Hepatocyte (in vitro differentiated cells): ENCODE data around the gene C16orf87. TPM values are rescaled to one million over a fixed set of nuclear protein-coding genes. Genes with fewer than 3 reads are reported as not detected.

Source experiments
- DNase-seq: peaks from one replicate; pipeline ENCODE4 v3.0.0-alpha.2; 2016; ENCODE audit warnings: low spot score
- H2AFZ ChIP-seq: fragments of 200-600 bp; sonication (generic); 2 replicates; pipeline ENCODE4 v1.6.0; 2016; ENCODE audit warnings: antibody characterized with exemption, mild to moderate bottlenecking
- H3K27ac ChIP-seq: fragments of 200-600 bp; sonication (generic); 2 replicates; pipeline ENCODE4 v1.5.1; 2016; ENCODE audit warnings: mild to moderate bottlenecking
- H3K27me3 ChIP-seq: fragments of 200-600 bp; sonication (generic); 2 replicates; pipeline ENCODE4 v1.6.1; 2016
- H3K36me3 ChIP-seq: fragments of 200-600 bp; sonication (generic); replicated peaks from 2 replicates; pipeline ENCODE4 v1.5.1; 2016; ENCODE audit warnings: low read depth; ENCODE audit not compliant: insufficient read depth
- H3K4me1 ChIP-seq: fragments of 200-600 bp; sonication (generic); 2 replicates; pipeline ENCODE4 v1.5.1; 2016; ENCODE audit warnings: mild to moderate bottlenecking, moderate library complexity; ENCODE audit not compliant: insufficient read depth
- H3K4me2 ChIP-seq: fragments of 200-600 bp; sonication (generic); 2 replicates; pipeline ENCODE4 v1.6.0; 2016
- H3K4me3 ChIP-seq: fragments of 200-600 bp; sonication (generic); 2 replicates; pipeline ENCODE4 v1.5.1; 2016; ENCODE audit warnings: mild to moderate bottlenecking
- H3K79me2 ChIP-seq: fragments of 200-600 bp; sonication (generic); 2 replicates; pipeline ENCODE4 v1.6.0; 2017; ENCODE audit warnings: mild to moderate bottlenecking
- H3K9me2 ChIP-seq: fragments of 200-600 bp; sonication (generic); replicated peaks from 2 replicates; pipeline ENCODE4 v1.6.0; 2017; ENCODE audit warnings: mild to moderate bottlenecking; ENCODE audit not compliant: insufficient read depth
- H3K9me3 ChIP-seq: fragments of 200-600 bp; sonication (generic); 2 replicates; pipeline ENCODE4 v1.5.1; 2016; ENCODE audit warnings: low read depth, mild to moderate bottlenecking
- H4K20me1 ChIP-seq: fragments of 200-600 bp; sonication (generic); 2 replicates; pipeline ENCODE4 v1.6.0; 2016; ENCODE audit warnings: mild to moderate bottlenecking; ENCODE audit not compliant: insufficient read depth, poor library complexity, severe bottlenecking
- CTCF ChIP-seq: fragments of 200-600 bp; sonication (generic); IDR thresholded peaks from 2 replicates; pipeline ENCODE4 v1.5.1; 2016; ENCODE audit warnings: antibody characterized with exemption, mild to moderate bottlenecking; ENCODE audit not compliant: poor library complexity
- EZH2 ChIP-seq: fragments of 200-600 bp; sonication (generic); IDR thresholded peaks from 2 replicates; pipeline ENCODE4 v1.6.1; 2016; ENCODE audit warnings: antibody characterized with exemption, mild to moderate bottlenecking, borderline replicate concordance
- EZH2phosphoT487 ChIP-seq: fragments of 200-600 bp; sonication (generic); IDR thresholded peaks from one replicate; pipeline ENCODE4 v1.6.1; 2018; ENCODE audit warnings: antibody characterized with exemption, mild to moderate bottlenecking, low read depth, moderate library complexity; ENCODE audit not compliant: unreplicated experiment, severe bottlenecking
- WGBS: methylation state at CpG from one replicate; pipeline ENCODE4 v1.1.6; 2016; ENCODE audit warnings: low lambda C conversion rate; ENCODE audit errors: missing lambda C conversion rate; 5-methylcytosine and 5-hydroxymethylcytosine counted together
- polyA plus RNA-seq: library from polyadenylated mRNA; unstranded; fragments of >200 nt; fragmentation: Nextera tagmentation; extraction: Ambion mirVana; gene quantifications from 2 replicates; pipeline ENCODE4 v1.2.1, GENCODE V29; 2016
- total RNA-seq: library from RNA; depleted of rRNA; stranded (reverse); fragments of >200 nt; gene quantifications from 2 replicates; pipeline ENCODE4 v1.2.3, GENCODE V29; 2014

The C16orf87 gene
- total RNA-seq (25.1 and 31.9 TPM in 2 replicates), polyA plus RNA-seq (24.9 and 27.5 TPM in 2 replicates)

- no peaks in the 10 kb centered on the region for H3K9me3 ChIP-seq
- no peaks in the 10 kb centered on the region for H3K9me2 ChIP-seq
- H3K4me3 ChIP-seq = peak within 1 kb of the TSS; percentile 92
- H3K79me2 ChIP-seq = peaks cover 39% of the 10 kb centered on the region
- H4K20me1 ChIP-seq = peaks cover 19% of the 10 kb centered on the region
- H3K4me2 ChIP-seq = peak within 1 kb of the TSS; percentile 72
- 2% methylated on average over 42 of the region's 94 CpGs for WGBS
- TF ChIP-seq CTCF = no peak
- no peak for TF ChIP-seq EZH2
- no peak for TF ChIP-seq EZH2phosphoT487
- DNase-seq = peak; percentile 97
- no peaks in the 10 kb centered on the region for H3K27me3 ChIP-seq
- H3K36me3 ChIP-seq = no peaks in the 10 kb centered on the region
- peak within 1 kb of the TSS; percentile 58 for H2AFZ ChIP-seq
- no peaks in the 10 kb centered on the region for H3K4me1 ChIP-seq
- H3K27ac ChIP-seq = peak within 1 kb of the TSS; percentile 90
Measured at GRCh38 chr16:46830902-46831647, at the start of gene C16orf87. TSS of gene C16orf87 (minus strand) at chr16:46831180. CDS start at chr16:46831149, 31 bp downstream.

GRCh38 chr16:46875243-46875642, 44.3 kb upstream of the C16orf87 start:
- TF ChIP-seq EZH2 (no peak), EZH2phosphoT487 (no peak), CTCF (no peak)
- Histone ChIP-seq H3K27me3 (no peaks in the 10 kb centered on the region), H3K4me3 (no peak overlapping the region), H3K4me1 (no peaks in the 10 kb centered on the region), H3K9me2 (no peaks in the 10 kb centered on the region), H3K4me2 (no peak overlapping the region), H3K9me3 (no peaks in the 10 kb centered on the region), H4K20me1 (no peaks in the 10 kb centered on the region), H3K27ac (no peak overlapping the region), H3K36me3 (no peaks in the 10 kb centered on the region), H2AFZ (no peak overlapping the region), H3K79me2 (no peaks in the 10 kb centered on the region)
- 97% methylated on average over 8 of the region's 8 CpGs for WGBS
- DNase-seq = no peak

GRCh38 chr16:46873201-46873600, 42.2 kb upstream of the C16orf87 start:
- Histone ChIP-seq H3K79me2 (no peaks in the 10 kb centered on the region), H2AFZ (no peak overlapping the region), H3K27ac (no peak overlapping the region), H4K20me1 (no peaks in the 10 kb centered on the region), H3K9me3 (no peaks in the 10 kb centered on the region), H3K9me2 (no peaks in the 10 kb centered on the region), H3K36me3 (no peaks in the 10 kb centered on the region), H3K4me2 (no peak overlapping the region), H3K4me3 (no peak overlapping the region), H3K27me3 (no peaks in the 10 kb centered on the region), H3K4me1 (no peaks in the 10 kb centered on the region)
- no peak for DNase-seq
- TF ChIP-seq EZH2phosphoT487 (no peak), CTCF (no peak), EZH2 (no peak)
- WGBS = 93% methylated on average over 3 of the region's 3 CpGs
